Mesenchymal stem cell (in vitro differentiated cells and primary cell): Measurements from ENCODE around the gene ANKRD10.

Experiments
- DNase-seq: peaks from one replicate; pipeline ENCODE4 v3.0.0-alpha.2; 2013
- H2AFZ ChIP-seq: one replicate; pipeline ENCODE4 v1.6.1; 2013; ENCODE audit warnings: low read depth, mild to moderate bottlenecking, control low read depth, inconsistent platforms, low read length, moderate library complexity
- H2AK5ac ChIP-seq: 2 replicates; pipeline ENCODE4 v1.6.1; 2013; ENCODE audit warnings: low read length, moderate library complexity, mild to moderate bottlenecking, inconsistent platforms; ENCODE audit not compliant: severe bottlenecking
- H2BK120ac ChIP-seq: one replicate; pipeline ENCODE4 v1.6.1; 2013; ENCODE audit warnings: low read depth, mild to moderate bottlenecking, inconsistent platforms, low read length, moderate library complexity
- H2BK12ac ChIP-seq, 2 experiments: one replicate each; pipeline ENCODE4 v1.6.1; 2013; ENCODE audit warnings: inconsistent platforms in 2 of 2, low read length in 2 of 2, mild to moderate bottlenecking in 2 of 2, moderate library complexity in 2 of 2, control low read depth in 1 of 2
- H2BK15ac ChIP-seq: one replicate; pipeline ENCODE4 v1.6.1; 2013; ENCODE audit warnings: mild to moderate bottlenecking, low read depth, inconsistent platforms; ENCODE audit not compliant: poor library complexity, severe bottlenecking
- H2BK5ac ChIP-seq: 2 replicates; pipeline ENCODE4 v1.6.1; 2013; ENCODE audit warnings: low read depth, mild to moderate bottlenecking, low read length, control low read depth, inconsistent platforms; ENCODE audit not compliant: poor library complexity, severe bottlenecking
- H3K14ac ChIP-seq, 2 experiments: one replicate each; pipeline ENCODE4 v1.6.1; 2013; ENCODE audit warnings: inconsistent platforms in 2 of 2, low read length in 2 of 2, control low read depth in 1 of 2, mild to moderate bottlenecking in 1 of 2, moderate library complexity in 1 of 2
- H3K18ac ChIP-seq, 2 experiments: one replicate each; pipeline ENCODE4 v1.6.1; 2013; ENCODE audit warnings: inconsistent platforms in 2 of 2, low read length in 2 of 2, control low read depth in 1 of 2, low read depth in 1 of 2, mild to moderate bottlenecking in 1 of 2
- H3K23ac ChIP-seq, 2 experiments: one replicate each; pipeline ENCODE4 v1.6.1; 2013; ENCODE audit warnings: inconsistent platforms in 2 of 2, low read length in 2 of 2, mild to moderate bottlenecking in 2 of 2, moderate library complexity in 2 of 2, control low read depth in 1 of 2
- H3K27ac ChIP-seq: 2 replicates; pipeline ENCODE4 v1.5.1; 2013; ENCODE audit warnings: mild to moderate bottlenecking, moderate library complexity, low read length, control low read depth, inconsistent platforms; ENCODE audit not compliant: poor library complexity, severe bottlenecking
- H3K27me3 ChIP-seq, 2 experiments: 2 replicates each; pipeline versions ENCODE4 v1.6.1 to v1.7.0; 2013; ENCODE audit warnings: low read length in 2 of 2, mild to moderate bottlenecking in 2 of 2, moderate library complexity in 2 of 2, control low read depth in 1 of 2, inconsistent platforms in 1 of 2; ENCODE audit not compliant: control insufficient read depth in 1 of 2, insufficient read depth in 1 of 2
- H3K36me3 ChIP-seq, 2 experiments: 2 replicates each; pipeline versions ENCODE4 v1.6.1 to v1.7.0; 2013; ENCODE audit warnings: low read length in 2 of 2, control low read depth in 1 of 2, inconsistent platforms in 1 of 2, low read depth in 1 of 2, mild to moderate bottlenecking in 1 of 2; ENCODE audit not compliant: insufficient read depth in 2 of 2, control insufficient read depth in 1 of 2
- H3K4ac ChIP-seq, 2 experiments: one replicate each; pipeline ENCODE4 v1.6.1; 2013; ENCODE audit warnings: inconsistent platforms in 2 of 2, low read length in 2 of 2, mild to moderate bottlenecking in 2 of 2, moderate library complexity in 2 of 2, control low read depth in 1 of 2, low read depth in 1 of 2
- H3K4me1 ChIP-seq: 2 replicates; pipeline ENCODE4 v1.6.1; 2013; ENCODE audit warnings: low read depth, low read length, control low read depth; ENCODE audit not compliant: control insufficient read depth, insufficient read depth
- H3K4me2 ChIP-seq: 2 replicates; pipeline ENCODE4 v1.6.1; 2013; ENCODE audit warnings: low read length, mild to moderate bottlenecking, inconsistent platforms; ENCODE audit not compliant: poor library complexity, severe bottlenecking
- H3K4me3 ChIP-seq, 2 experiments: 2 replicates each; pipeline versions ENCODE4 v1.5.1 to v1.7.0; 2013; ENCODE audit warnings: low read length in 2 of 2, mild to moderate bottlenecking in 2 of 2, control low read depth in 1 of 2, low read depth in 1 of 2; ENCODE audit not compliant: insufficient read depth in 1 of 2
- H3K79me1 ChIP-seq: replicated peaks from 2 replicates; pipeline ENCODE4 v1.6.1; 2013; ENCODE audit warnings: mild to moderate bottlenecking, control low read depth, low read length, inconsistent platforms; ENCODE audit not compliant: poor library complexity, severe bottlenecking
- H3K9ac ChIP-seq: 2 replicates; pipeline ENCODE4 v1.7.0; 2013; ENCODE audit warnings: mild to moderate bottlenecking, low read length, moderate library complexity
- H3K9me3 ChIP-seq: 2 replicates; pipeline ENCODE4 v1.7.0; 2013; ENCODE audit warnings: mild to moderate bottlenecking, low read length; ENCODE audit not compliant: control insufficient read depth
- H4K8ac ChIP-seq: one replicate; pipeline ENCODE4 v1.6.1; 2013; ENCODE audit warnings: inconsistent platforms, mild to moderate bottlenecking, low read length, moderate library complexity
- H4K91ac ChIP-seq: one replicate; pipeline ENCODE4 v1.6.1; 2013; ENCODE audit warnings: mild to moderate bottlenecking, low read length, inconsistent platforms
- WGBS: methylation state at CpG from one replicate; pipeline ENCODE4 v1.1.7; 2013; ENCODE audit warnings: mixed read lengths; 5-methylcytosine and 5-hydroxymethylcytosine counted together

The ANKRD10 gene

DNA sequence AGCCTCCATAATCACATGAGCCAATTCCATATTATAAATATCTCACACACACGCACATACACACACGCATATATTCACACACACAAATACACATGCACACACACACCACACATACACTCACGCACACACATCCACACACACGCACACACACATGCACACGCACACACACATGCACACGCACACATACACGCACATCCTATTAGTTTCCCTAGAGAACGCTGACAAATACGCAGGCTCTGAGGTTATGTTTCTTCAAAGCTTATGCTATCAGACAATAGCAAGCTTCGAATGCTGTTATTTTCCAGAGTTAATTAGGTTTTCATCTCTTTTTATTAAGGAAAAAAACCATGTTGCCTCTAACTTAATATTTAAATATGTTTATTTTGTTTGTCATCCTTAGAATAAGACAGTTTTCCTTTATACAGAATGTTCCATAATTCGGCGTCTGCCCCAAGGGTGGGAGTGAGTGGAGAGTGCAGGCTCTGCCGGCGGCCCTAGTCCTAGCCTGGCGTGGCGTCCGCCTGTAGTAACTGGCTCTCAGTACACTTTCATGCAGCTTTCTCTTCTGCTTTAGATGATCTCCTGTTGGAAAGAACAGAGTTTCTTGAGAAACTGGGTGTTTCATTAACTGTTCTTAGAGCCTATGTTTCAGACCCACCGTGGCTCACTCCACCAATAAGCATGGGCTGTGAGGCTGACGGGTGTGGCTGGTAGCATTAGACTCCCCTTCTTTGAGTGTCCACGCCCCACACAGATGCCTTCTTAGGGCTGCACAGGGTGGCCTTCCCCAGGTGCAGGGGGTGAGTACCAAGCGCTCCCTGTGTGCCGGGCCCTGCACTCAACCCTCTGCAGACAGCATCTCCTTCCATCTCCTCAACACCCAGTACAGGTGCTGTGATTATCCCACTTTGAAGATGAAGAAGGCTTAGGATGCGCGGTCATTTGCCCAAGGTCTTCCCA lies 30.4 kb upstream of the ANKRD10 start:
- no peaks in the 10 kb centered on the region for H3K36me3 ChIP-seq
- peak overlapping the region; percentile 16 for H2AK5ac ChIP-seq
- H3K4ac ChIP-seq, result no peak overlapping the region
- H4K91ac ChIP-seq, result peak overlapping the region; percentile 69
- no peaks in the 10 kb centered on the region for H3K79me1 ChIP-seq
- H2BK12ac ChIP-seq, result no peak overlapping the region
- H3K23ac ChIP-seq, result no peak overlapping the region
- peak overlapping the region; percentile 78 for H4K8ac ChIP-seq
- no peak overlapping the region for H3K9ac ChIP-seq
- no peak for DNase-seq
- H3K14ac ChIP-seq, result no peak overlapping the region
- 95% methylated on average over 21 of the region's 24 CpGs for WGBS
- H2BK120ac ChIP-seq, result no peak overlapping the region
- no peak overlapping the region for H3K27ac ChIP-seq
- no peak overlapping the region for H3K18ac ChIP-seq
- H3K9me3 ChIP-seq, result no peaks in the 10 kb centered on the region
- no peak overlapping the region for H3K4me3 ChIP-seq
- no peak overlapping the region for H2BK5ac ChIP-seq
- H2BK15ac ChIP-seq, result no peak overlapping the region
- no peak overlapping the region for H2AFZ ChIP-seq
- peaks cover 12% of the 10 kb centered on the region for H3K4me1 ChIP-seq
- no peaks in the 10 kb centered on the region for H3K27me3 ChIP-seq
- no peak overlapping the region for H3K4me2 ChIP-seq

DNA sequence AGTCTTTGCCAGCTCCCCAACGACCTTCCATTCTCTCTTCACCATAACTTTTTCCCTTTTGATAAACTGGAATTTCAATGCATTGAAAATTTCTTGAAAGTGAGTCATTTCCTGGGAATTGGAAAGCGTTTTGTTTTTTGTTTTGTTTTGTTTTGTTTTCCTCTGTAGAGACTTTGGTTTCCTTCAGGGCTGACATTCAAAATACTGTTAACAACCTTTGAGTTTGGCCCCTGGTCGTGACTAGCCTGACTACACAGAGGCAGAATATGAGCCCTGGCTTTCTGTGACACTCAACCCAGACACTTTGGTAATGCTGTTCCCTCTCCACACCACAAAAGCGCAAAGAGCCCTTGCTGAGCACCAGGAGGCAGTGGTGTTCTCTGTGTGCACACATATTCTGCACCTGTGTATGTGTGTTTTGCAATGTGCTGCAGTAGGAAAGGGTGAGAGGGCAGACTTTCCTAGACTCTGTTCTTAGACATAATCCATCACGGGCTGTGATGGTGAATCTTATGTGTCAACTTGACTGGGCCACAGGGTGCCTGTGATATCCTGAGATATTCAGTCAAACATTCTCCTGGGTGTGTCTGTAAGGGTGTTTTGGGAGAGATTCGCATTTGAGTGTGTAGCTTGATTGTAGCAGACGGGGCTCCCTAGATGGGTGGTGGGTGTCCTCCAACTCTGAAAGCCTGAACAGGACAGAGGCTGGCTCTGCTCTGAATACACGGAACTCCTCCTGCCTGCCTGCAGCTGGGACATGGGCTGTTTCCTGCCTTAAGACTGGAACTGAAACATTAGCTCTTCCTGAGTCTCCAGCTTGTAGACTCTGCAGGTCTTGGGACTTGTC lies 29.5 kb upstream of the ANKRD10 start:
- DNase-seq, result peak; percentile 75
- peaks cover 12% of the 10 kb centered on the region for H3K4me1 ChIP-seq
- no peak overlapping the region for H3K4me3 ChIP-seq
- H3K27ac ChIP-seq, result no peak overlapping the region
- H2AFZ ChIP-seq, result peak overlapping the region; percentile 8
- no peak overlapping the region for H3K9ac ChIP-seq
- no peak overlapping the region for H2BK120ac ChIP-seq
- no peak overlapping the region for H3K4ac ChIP-seq
- no peak overlapping the region for H3K14ac ChIP-seq
- H3K4me2 ChIP-seq, result no peak overlapping the region
- 61% methylated on average over 7 of the region's 8 CpGs for WGBS
- no peak overlapping the region for H2BK12ac ChIP-seq
- H3K27me3 ChIP-seq, result no peaks in the 10 kb centered on the region
- no peak overlapping the region for H2BK5ac ChIP-seq
- H2AK5ac ChIP-seq, result no peak overlapping the region
- no peak overlapping the region for H4K91ac ChIP-seq
- H3K36me3 ChIP-seq, result no peaks in the 10 kb centered on the region
- H3K23ac ChIP-seq, result no peak overlapping the region
- no peaks in the 10 kb centered on the region for H3K79me1 ChIP-seq
- H4K8ac ChIP-seq, result peak overlapping the region; percentile 27
- no peaks in the 10 kb centered on the region for H3K9me3 ChIP-seq
- peak overlapping the region; percentile 28 for H3K18ac ChIP-seq
- H2BK15ac ChIP-seq, result peak overlapping the region; percentile 80

DNA sequence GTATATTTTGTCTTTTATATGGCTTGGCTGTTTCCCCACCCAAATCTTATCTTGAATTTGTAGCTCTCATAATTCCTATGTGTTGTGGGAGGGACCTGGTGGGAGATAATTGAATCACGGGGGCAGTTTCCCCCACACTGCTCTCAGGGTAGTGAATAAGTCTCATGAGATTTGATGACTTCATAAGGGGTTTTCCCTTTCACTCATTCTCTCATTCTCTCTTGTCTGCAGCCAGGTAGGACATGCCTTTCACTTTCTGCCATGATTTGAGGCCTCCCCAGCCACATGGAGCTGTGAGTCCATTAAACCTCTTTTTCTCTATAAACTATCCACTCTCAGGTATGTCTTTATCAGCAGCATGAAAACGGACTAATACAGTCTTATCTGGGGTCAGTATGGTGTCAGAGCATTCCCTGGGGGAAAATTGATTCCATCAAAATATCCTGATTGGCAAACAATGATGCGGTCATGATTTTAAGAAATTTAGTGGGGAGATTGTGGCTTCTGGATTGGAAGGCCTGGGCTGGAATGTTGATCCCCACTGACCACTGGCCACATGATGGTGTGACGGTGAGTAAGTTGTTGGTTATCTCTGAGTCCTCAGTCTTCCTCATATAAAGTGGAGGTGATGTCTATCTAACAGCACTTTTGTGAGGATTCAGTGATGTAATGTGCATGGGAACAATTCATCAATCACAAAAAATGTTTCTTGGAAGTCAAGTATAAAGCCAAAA lies 27.5 kb upstream of the ANKRD10 start:
- no peak overlapping the region for H2BK120ac ChIP-seq
- no peak overlapping the region for H2BK5ac ChIP-seq
- no peak overlapping the region for H2BK15ac ChIP-seq
- no peak overlapping the region for H3K9ac ChIP-seq
- H2BK12ac ChIP-seq, result no peak overlapping the region
- no peak overlapping the region for H3K14ac ChIP-seq
- no peak overlapping the region for H3K27ac ChIP-seq
- H3K4me3 ChIP-seq, result no peak overlapping the region
- H3K4me2 ChIP-seq, result no peak overlapping the region
- peak; percentile 14 for DNase-seq
- no peak overlapping the region for H3K18ac ChIP-seq
- H3K27me3 ChIP-seq, result no peaks in the 10 kb centered on the region
- no peak overlapping the region for H4K91ac ChIP-seq
- H2AK5ac ChIP-seq, result no peak overlapping the region
- H3K36me3 ChIP-seq, result no peaks in the 10 kb centered on the region
- no peak overlapping the region for H3K4ac ChIP-seq
- no peak overlapping the region for H2AFZ ChIP-seq
- no peaks in the 10 kb centered on the region for H3K9me3 ChIP-seq
- no peaks in the 10 kb centered on the region for H3K79me1 ChIP-seq
- no peak overlapping the region for H4K8ac ChIP-seq
- H3K23ac ChIP-seq, result no peak overlapping the region
- H3K4me1 ChIP-seq, result peaks cover 12% of the 10 kb centered on the region
- 94% methylated on average over 3 of the region's 4 CpGs for WGBS
